NCI-H526 (cell line): Measurements from ENCODE around the gene FGA.
A peak's percentile ranks its signal among the peaks of the same experiment; 100 is the strongest.

ENCODE experiments used
- DNase-seq, 2 experiments: peaks; one replicate each; lab custom pipeline; 2025; lab: John Stamatoyannopoulos, UW

FGA gene

DNA sequence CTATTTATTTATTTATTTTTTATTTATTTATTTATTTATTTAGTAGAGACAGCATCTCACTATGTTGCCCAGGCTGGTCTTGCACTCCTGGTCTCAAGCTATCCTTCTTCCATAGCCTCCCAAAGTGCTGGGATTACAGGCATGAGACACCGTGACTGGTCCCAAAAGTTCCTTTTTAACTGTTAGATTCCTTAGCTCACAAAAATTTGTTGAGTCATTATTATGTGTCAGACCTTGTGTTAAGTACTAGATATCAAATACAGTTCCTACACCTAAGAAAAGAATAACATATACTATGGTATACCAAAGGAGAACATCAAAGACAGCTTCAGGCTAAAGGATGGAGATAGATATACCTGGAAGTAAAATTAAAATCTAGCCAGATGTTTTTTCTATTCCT is 11.6 kb downstream of the FGA start:
- no peak for DNase-seq

DNA sequence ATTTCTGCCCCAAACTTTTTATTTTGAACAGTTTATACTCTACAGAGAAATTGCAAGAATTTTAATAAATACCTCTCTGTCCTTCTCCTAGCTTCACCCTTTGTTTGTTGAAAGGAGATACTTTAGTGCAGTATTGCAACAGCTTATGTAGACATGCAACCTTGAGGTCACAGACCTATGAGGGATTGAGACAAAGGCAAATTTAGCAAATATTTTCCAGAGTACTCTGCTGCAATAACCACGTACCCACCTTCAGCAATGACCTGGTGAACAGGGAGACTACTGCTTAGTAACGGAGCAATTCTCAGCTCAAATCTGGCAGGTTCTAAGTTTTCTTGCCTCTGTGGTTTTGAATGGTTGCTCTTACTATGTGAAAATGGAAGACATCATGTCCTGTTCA is 13.2 kb downstream of the FGA start:
- DNase-seq: no peak

DNA sequence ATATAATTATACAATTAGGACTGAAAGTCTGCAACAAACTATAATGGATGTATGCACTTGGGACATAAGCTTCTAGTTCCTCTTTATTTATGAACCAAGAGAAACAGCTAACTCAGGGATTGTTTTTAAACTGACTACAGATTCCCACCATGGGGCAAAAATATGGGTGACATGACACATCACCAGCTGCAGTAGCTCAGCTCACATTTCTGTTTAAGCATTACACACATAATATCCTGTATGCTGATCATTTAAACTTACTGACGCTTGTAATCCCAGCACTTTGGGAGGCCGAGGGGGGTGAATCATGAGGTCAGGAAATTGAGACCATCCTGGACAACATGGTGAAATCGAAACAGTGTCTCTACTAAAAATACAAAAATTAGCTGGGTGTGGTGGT is 16.2 kb downstream of the FGA start:
- DNase-seq: no peak

DNA sequence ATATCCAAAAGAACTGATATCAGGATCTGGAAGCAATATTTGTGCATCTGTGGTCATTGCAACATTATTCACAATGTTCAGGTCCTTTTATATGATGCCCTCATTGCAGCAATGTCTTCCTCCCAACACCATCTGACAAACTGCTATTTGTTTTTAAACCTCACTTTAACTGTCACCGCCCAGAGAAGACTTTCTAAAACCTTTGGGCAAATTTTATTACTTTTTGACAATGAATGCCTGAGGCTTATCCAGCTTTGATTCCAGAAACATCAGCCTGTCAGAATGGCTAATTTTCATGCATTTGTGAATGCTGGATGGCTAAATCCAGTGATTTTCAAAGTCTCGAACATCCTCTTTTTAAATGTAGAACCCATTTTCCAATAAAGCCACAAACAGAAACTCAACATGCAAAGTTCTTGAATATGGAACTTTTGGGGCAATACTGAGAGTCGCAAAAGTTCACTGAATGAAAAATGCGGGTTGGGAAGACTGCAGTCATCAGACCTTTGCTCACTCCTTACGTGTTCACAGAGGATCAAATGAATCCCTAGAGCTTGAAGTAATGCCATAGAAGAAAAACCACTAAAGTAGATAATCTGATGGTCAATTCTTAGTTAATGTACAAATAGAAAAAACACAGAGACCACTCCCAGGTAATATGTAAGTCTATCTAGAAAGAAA is 17.2 kb downstream of the FGA start:
- DNase-seq: no peak

DNA sequence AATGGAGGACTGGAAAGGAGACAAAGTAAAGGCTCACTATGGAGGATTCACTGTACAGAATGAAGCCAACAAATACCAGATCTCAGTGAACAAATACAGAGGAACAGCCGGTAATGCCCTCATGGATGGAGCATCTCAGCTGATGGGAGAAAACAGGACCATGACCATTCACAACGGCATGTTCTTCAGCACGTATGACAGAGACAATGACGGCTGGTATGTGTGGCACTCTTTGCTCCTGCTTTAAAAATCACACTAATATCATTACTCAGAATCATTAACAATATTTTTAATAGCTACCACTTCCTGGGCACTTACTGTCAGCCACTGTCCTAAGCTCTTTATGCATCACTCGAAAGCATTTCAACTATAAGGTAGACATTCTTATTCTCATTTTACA is 21.0 kb downstream of the FGA start:
- no peak for DNase-seq

DNA sequence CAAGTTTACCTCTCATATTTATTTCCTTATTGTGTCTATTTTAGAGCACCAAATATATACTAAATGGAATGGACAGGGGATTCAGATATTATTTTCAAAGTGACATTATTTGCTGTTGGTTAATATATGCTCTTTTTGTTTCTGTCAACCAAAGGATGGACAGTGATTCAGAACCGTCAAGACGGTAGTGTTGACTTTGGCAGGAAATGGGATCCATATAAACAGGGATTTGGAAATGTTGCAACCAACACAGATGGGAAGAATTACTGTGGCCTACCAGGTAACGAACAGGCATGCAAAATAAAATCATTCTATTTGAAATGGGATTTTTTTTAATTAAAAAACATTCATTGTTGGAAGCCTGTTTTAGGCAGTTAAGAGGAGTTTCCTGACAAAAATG is 21.5 kb downstream of the FGA start:
- no peak for DNase-seq

DNA sequence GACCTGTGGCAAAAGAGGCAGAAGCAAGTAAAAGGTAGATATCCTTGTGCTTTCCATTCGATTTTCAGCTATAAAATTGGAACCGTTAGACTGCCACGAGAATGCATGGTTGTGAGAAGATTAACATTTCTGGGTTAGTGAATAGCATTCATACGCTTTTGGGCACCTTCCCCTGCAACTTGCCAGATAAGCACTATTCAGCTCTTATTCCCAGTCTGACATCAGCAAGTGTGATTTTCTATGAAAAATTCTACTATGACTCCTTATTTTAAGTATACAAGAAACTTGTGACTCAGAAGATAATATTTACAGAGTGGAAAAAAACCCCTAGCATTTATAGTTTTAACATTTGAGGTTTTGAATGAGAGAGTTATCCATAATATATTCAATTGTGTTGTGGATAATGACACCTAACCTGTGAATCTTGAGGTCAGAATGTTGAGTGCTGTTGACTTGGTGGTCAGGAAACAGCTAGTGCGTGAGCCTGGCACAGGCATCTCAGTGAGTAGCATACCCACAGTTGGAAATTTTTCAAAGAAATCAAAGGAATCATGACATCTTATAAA is 23.8 kb downstream of the FGA start:
- no peak for DNase-seq

DNA sequence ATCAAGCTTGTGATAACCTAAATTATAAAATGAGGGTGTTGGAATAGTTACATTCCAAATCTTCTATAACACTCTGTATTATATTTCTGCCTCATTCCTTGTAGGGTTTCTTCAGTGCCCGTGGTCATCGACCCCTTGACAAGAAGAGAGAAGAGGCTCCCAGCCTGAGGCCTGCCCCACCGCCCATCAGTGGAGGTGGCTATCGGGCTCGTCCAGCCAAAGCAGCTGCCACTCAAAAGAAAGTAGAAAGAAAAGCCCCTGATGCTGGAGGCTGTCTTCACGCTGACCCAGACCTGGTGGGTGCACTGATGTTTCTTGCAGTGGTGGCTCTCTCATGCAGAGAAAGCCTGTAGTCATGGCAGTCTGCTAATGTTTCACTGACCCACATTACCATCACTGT is 24.8 kb downstream of the FGA start:
- DNase-seq: no peak

DNA sequence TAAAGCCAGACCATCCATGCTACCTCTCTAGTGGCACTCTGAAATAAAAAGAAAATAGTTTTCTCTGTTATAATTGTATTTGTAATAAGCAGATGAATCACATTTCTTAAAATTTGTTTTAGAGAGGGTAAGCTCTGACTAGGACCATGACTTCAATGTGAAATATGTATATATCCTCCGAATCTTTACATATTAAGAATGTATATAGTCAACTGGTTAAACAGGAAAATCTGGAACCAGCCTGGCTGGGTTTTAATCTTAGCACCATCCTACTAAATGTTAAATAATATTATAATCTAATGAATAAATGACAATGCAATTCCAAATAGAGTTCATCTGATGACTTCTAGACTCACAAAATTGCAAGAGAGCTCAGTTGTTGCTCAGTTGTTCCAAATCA is 26.2 kb downstream of the FGA start:
- DNase-seq: no peak

DNA sequence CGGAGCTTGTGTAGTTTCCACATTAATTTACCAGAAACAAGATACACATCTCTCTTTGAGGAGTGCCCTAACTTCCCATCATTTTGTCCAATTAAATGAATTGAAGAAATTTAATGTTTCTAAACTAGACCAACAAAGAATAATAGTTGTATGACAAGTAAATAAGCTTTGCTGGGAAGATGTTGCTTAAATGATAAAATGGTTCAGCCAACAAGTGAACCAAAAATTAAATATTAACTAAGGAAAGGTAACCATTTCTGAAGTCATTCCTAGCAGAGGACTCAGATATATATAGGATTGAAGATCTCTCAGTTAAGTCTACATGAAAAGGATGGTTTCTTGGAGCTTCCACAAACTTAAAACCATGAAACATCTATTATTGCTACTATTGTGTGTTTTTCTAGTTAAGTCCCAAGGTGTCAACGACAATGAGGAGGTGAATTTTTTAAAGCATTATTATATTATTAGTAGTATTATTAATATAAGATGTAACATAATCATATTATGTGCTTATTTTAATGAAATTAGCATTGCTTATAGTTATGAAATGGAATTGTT is 27.8 kb downstream of the FGA start, which contains the start of gene FGB:
Gene FGB, plus strand, starts transcription at position 315 of the 558 bp plus-strand sequence. Its CDS starts 8 bp downstream, at position 323.
- DNase-seq: no peak

DNA sequence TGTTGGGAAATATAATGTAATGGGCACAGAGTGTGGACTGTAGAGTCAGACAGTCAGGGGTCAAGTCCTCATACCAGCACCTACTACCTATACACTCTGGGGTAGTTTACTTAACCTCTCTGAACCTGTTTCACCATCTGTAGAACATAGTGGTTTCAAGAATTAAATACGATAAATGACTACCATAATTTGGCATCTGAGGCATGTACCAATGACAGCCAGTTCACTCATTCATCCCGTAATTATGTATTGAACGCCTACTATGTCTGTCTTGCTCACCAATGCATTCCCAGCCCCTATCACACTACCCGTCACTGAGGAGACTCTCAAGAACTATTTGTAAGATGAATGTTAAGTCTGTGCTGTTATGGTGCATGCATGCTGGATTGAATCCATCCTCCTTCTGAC is 29.7 kb downstream of the FGA start:
- DNase-seq: no peak

DNA sequence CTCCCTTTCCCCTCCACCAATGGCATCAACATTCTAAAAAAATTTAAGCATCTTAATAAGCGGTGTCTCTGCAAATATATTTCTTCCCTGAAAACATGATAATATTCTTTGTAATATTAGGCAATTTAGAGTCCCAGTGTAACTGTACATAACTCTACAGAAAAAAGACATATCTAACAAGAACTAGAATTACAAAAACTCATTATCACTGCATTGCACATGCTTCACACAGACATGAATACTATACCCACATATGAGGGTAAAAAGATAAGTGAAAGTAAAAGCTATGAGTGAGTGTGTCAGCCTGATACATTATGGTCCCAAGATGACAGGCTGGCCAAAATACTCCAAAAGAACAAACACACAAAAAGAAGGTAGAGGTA is 30.1 kb downstream of the FGA start:
- no peak for DNase-seq

DNA sequence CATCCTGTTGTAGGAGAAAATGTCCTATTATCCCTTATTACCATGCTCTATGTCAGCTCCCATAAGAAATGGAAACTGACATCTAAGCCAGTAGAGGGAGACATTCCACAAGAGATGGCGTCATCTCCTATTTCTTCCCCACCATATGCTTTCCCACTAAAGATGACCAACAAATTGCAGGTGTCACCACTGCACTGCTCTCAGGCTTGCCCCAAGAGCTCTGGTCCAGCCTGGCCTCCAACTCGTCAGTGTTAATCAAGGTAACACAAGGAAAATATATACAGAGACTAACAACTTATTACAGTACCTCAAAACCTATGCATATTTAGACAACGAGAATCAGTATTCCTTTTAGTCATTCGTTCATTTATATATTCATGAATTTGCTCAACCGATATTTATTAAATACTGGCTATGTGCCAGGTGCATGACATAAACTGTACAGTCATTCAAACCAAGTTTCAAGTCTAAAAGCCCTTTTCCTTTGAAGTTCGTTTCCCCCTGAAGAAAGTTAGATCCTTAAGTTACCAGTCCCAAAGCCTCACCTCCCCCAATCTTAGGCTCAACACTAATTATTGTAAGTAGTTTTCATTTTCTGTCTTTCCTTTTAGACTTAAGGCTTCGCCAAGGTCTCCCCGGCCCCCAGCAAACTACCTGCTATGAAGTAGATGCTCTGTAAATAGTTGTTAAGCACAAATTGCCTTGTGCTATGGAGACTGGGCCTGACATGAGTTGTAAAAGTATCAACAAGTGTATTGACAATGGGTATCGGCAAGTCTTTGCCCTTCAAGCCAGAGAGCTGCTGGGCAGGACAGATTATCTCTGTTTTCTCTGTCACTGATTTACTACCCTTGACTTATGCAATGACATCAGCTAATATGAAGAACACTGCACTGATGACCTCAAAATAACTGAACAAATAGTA is 30.8 kb downstream of the FGA start:
- DNase-seq: peak; percentile 41 to 73

DNA sequence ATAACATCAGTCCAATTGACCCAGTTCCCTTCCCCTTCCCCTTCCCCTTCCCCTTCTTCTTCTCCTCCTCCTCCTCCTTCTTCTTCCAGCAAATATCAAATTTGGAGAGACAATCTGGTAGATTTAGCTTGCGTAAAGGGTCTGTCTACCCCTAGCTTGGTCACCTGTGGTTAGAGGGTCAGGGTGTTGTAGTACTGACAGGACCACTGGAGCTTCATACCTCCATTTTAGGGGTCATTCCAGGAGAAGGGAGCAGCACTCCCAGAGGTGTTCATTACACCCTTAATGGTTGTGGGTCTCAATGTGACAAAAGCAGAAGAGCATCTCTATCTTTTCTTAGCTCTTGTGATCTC is 31.4 kb downstream of the FGA start:
- no peak for DNase-seq

DNA sequence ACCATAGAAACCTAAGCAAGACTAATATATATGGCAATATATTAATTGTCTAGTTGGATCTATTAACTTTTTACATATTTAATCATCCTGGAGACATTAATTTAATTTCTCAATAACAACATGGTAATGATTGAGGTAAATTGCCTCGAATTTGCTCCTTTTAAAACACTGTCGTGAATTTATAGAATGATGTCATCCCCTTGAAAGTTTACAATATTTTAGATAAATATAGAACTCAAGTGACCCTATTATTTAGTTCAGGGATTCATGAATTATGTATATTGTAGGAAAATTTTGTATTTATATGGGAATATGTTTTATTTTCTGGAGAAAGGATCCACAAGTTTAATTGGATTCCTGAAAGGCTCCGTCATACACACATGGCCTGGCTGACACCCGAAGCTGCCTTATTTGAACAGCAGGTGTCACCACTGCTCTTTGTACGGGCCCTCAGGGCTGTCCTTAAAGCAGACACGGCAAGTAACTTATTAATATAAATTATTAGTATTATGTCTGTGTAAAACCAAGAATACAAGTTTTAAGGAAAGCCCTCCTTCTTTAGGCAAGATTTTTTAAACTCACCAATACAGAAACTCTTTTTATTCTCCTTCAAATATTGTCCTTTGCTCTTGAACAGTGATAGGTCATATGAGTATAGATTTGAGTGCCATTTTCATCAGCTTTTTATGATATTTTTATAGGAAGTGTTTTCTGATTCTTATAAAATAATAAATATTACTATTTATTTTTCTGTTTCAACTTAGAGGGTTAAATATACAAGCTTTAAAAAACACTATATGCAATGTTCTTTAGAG is 38.5 kb downstream of the FGA start:
- peak; percentile 52 to 78 for DNase-seq

DNA sequence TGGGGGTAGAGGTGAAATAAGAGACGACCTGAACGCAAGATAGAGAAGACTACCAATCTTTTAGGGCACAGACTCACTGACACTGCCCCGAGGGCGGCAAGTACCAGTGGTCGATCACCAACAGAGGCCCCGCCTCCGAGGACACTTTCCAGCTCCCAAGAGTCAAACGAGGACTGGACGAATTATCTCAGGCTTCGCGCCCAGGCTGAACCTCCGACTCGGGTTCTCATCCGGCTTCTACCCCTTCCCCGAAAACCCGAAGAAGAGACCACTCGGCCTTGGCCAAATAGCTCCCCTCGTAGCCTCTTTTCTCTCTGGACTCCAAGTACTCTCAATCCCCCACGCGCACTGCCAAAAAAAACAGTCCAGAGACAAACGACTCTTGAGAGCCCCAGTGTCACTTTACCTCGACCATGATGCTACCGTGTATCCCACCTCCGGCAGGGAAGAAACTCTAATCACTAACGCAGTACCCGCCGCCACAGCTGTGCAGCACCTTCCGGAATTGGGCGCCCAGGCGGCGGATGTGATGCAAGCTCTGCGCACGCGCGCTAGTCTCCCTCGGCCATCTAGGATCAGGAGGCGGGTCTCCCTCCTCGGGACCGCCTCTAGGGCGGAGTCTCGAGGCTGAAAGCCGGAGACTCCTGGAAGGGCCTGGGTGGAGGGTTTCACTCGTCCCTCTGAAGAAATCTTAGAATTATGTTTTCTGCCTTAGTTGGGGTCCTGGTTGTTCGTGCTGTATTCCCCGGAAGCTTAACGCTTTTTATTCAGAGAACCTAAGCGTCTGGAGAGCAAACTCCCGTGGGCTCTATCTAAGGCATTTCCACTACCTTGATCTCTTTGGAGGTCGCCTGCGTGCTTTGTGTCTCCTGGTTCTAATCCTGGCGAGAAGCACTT is 40.4 kb downstream of the FGA start, which contains the start of gene PLRG1:
Gene PLRG1, minus strand, starts transcription at position 507 of the 897 bp plus-strand sequence. Its CDS starts 92 bp downstream, at position 415.
- peak; percentile 87 to 97 for DNase-seq

DNA sequence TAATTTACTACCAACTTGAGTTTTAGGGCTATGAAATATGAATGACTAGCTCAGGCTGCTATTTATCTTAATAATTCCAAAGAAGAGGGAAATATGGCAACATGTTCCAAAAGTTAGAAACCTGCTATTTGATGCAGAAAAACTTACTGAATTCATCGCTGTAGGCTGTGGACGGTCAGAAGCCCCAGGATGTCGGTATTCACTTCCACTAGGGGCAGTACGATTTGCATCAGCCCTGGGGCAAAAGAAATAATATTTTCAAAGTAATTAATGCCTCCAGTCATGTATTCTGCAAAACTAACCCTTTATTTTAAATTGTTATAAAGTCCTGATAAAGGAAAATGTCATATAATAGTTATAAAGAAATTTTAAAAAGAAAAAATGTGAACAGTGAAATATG is 44.9 kb downstream of the FGA start:
- peak in 1 of 2 experiments; percentile 14 for DNase-seq

DNA sequence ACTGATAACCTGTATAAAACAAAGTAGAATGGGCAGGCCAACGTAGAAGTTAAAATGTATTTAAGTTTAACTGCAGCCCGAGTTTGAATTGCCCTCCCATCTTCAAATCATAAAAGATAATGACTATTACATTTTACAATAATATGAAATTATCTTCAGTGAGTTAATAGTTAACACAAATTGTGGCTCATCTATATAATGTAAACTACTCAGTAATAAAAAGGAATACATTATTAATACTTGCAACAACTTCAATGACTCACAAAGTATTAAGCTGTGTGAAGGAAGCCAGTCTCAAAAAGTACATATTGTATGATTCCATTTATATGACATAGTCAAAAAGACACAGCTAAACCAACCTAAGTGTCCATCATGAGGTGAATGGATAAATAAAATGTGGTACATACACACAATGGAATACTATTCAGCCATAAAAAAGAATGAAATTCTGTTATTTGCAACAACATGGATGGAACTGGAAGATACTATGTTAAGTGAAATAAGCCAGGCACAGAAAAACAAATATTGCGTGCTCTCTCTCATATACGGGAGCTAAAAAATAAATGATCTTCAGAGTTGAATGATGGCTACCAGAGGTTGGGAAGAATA is 48.2 kb downstream of the FGA start:
- no peak for DNase-seq
